ENCODE measurements around the gene PHKA1. TPM values are rescaled to one million over a fixed set of nuclear protein-coding genes. Genes with fewer than 3 reads are reported as not detected.
"Not testable (repeated sequence)": the region's sequence is repeated elsewhere in the genome, so short reads cannot be mapped to it uniquely, and the experiment has no call there.

The PHKA1 gene
- polyA plus RNA-seq, 3 donors, result 5.1 to 5.8 (median 5.3) TPM

GRCh38 chrX:72573158-72573511, 141.0 kb downstream of the PHKA1 start:
- DNase-seq, result no peak

- peak; percentile 85 for DNase-seq
These were observed 141.6 kb downstream of the PHKA1 start, which contains the start of gene HDAC8 for GRCh38 chrX:72572248-72573157. Gene HDAC8, minus strand, starts transcription at chrX:72572843. Its CDS starts 82 bp downstream, at chrX:72572761.

- DNase-seq, result no peak
These were observed 144.3 kb downstream of the PHKA1 start for GRCh38 chrX:72569786-72570185.

GRCh38 chrX:72568406-72569092, 145.6 kb downstream of the PHKA1 start:
- DNase-seq, result no peak

GRCh38 chrX:72566448-72566847, 147.7 kb downstream of the PHKA1 start:
- no peak for DNase-seq

- not testable (repeated sequence) for DNase-seq
These were observed 154.5 kb downstream of the PHKA1 start for GRCh38 chrX:72559655-72560054.

- DNase-seq, result no peak
These were observed 159.5 kb downstream of the PHKA1 start for GRCh38 chrX:72554448-72555140.

GRCh38 chrX:72552443-72552842, 161.7 kb downstream of the PHKA1 start:
- DNase-seq, result not testable (repeated sequence)

- peak; percentile 9 for DNase-seq
These were observed 168.1 kb downstream of the PHKA1 start for GRCh38 chrX:72545990-72546389.

- peak; percentile 10 for DNase-seq
These were observed 173.8 kb downstream of the PHKA1 start for GRCh38 chrX:72540318-72540717.

GRCh38 chrX:72539822-72540221, 174.3 kb downstream of the PHKA1 start:
- no peak for DNase-seq

GRCh38 chrX:72536542-72536941, 177.6 kb downstream of the PHKA1 start:
- DNase-seq, result no peak

GRCh38 chrX:72532366-72532765, 181.7 kb downstream of the PHKA1 start:
- DNase-seq, result no peak

Other genes with a start within 250 kb of the PHKA1 start
- 10 to 100 TPM; 31.3 to 40.1 (median 39.4) TPM for gene HDAC8, start 141.5 kb downstream of the PHKA1 start, polyA plus RNA-seq (ENCODE audit: insufficient read length in 3 of 3)
- 1 to 10 TPM; 4.1 to 5.8 (median 4.2) TPM for gene DMRTC1B, start 62.6 kb upstream of the PHKA1 start, polyA plus RNA-seq (ENCODE audit: insufficient read length in 3 of 3)
- not detected for gene FAM236B, start 68.4 kb upstream of the PHKA1 start, polyA plus RNA-seq (ENCODE audit: insufficient read length in 3 of 3)
- not detected for gene FAM236D, start 93.9 kb upstream of the PHKA1 start, polyA plus RNA-seq (ENCODE audit: insufficient read length in 3 of 3)
- gene FAM236C, start 198.3 kb upstream of the PHKA1 start, polyA plus RNA-seq (ENCODE audit: insufficient read length in 3 of 3), result not detected
- under 1 TPM in 2 of 3 donors, not detected in 1; 0.19 to 0.75 TPM for gene FAM236A, start 223.9 kb upstream of the PHKA1 start, polyA plus RNA-seq (ENCODE audit: insufficient read length in 3 of 3)
- 1 to 10 TPM in 1 of 3 donors, under 1 TPM in 2; 0.36 to 1.1 (median 0.55) TPM for gene DMRTC1, start 229.5 kb upstream of the PHKA1 start, polyA plus RNA-seq (ENCODE audit: insufficient read length in 3 of 3)

Measured in renal pelvis (tissue), 4 donors.